Activated CD8-positive, alpha-beta T cell treated with anti-CD3 and anti-CD28 coated beads, Interleukin-2, amount 10 ng/mL, durations not matched to agents 7 days and 5 days (primary cell): Measurements from ENCODE around the gene STAC2. TPM values are rescaled to one million over a fixed set of nuclear protein-coding genes. Genes with fewer than 3 reads are reported as not detected.
"Not testable (repeated sequence)": the region's sequence is repeated elsewhere in the genome, so short reads cannot be mapped to it uniquely, and the experiment has no call there.

ENCODE experiments used
- ATAC-seq: fragments of 150-1000 bp; cut with Tn5 transposase; one replicate; pipeline ENCODE4 v1.10.0; 2021; ENCODE audit warnings: moderate library complexity
- CTCF ChIA-PET: fragments of 350-600 bp; sonication (Branson Sonifier 250); formaldehyde crosslinking; loops from one replicate; lab custom pipeline; 2021; ENCODE audit warnings: antibody characterized with exemption; lab: Charles Lee
- POLR2A ChIA-PET: fragments of 350-600 bp; sonication (Branson Sonifier 250); formaldehyde crosslinking; loops from one replicate; lab custom pipeline; 2021; ENCODE audit warnings: antibody characterized with exemption; lab: Charles Lee
- DNase-seq: peaks from one replicate; pipeline ENCODE4 v3.0.0-alpha.2; 2020
- H3K27ac Mint-ChIP-seq: one replicate; pipeline ENCODE4 v1.8.0; 2021; ENCODE audit warnings: mild to moderate bottlenecking, mixed read lengths
- H3K27me3 Mint-ChIP-seq: one replicate; pipeline ENCODE4 v1.8.0; 2021; ENCODE audit warnings: low read depth, mixed read lengths
- H3K36me3 Mint-ChIP-seq: one replicate; pipeline ENCODE4 v1.8.0; 2021; ENCODE audit warnings: low read depth, mixed read lengths
- H3K4me1 Mint-ChIP-seq: one replicate; pipeline ENCODE4 v1.8.0; 2021; ENCODE audit warnings: low read depth, mixed read lengths
- H3K4me3 Mint-ChIP-seq: one replicate; pipeline ENCODE4 v1.8.0; 2021; ENCODE audit warnings: mild to moderate bottlenecking, mixed read lengths
- H3K9me3 Mint-ChIP-seq: one replicate; pipeline ENCODE4 v1.8.0; 2022; ENCODE audit warnings: mixed read lengths; ENCODE audit not compliant: insufficient read depth
- total RNA-seq, 2 experiments: library from RNA; stranded (reverse); gene quantifications; one replicate each; pipeline ENCODE4 v1.2.3, GENCODE V29; 2021

STAC2 gene, protein sequence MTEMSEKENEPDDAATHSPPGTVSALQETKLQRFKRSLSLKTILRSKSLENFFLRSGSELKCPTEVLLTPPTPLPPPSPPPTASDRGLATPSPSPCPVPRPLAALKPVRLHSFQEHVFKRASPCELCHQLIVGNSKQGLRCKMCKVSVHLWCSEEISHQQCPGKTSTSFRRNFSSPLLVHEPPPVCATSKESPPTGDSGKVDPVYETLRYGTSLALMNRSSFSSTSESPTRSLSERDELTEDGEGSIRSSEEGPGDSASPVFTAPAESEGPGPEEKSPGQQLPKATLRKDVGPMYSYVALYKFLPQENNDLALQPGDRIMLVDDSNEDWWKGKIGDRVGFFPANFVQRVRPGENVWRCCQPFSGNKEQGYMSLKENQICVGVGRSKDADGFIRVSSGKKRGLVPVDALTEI
- total RNA-seq: not detected

DNA sequence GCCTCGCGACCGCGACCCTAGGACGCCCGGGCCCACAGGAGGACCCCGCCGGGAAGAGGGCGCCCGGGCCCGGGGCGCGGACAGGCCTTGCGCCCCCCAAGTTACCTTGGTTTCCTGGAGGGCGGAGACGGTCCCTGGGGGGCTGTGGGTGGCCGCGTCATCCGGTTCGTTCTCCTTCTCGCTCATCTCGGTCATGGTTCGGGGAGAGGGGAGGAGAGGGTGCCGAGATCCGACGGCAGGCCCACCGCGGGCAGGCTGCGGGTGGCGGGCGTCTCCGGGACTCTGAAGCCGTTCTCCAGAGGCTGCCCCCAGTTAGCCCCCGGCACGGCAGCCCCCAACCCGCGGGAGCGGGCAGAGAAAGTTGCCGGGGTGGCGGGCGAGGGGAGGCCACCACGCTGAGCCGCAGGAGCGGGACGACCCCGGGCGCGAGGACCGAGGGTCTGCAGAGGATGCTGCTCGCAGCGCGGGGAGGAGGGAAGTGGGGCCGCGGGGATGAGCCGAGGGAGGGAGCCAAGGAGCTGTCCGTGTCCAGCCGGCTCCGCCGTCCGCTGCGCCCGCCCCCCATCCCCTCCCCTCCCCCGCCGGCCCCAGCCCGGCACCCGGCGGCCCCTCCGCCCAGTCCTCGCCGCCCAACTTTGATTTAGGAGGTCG is at the start of gene STAC2:
TSS of gene STAC2 (minus strand) at position 638 of the 651 bp plus-strand sequence. CDS start at position 195, 443 bp downstream.
- ATAC-seq (peak; percentile 32), DNase-seq (no peak)
- Mint-ChIP-seq H3K4me3 (peak within 1 kb of the TSS; percentile 68), H3K27ac (no peak within 1 kb of the TSS), H3K36me3 (peaks cover 3% of the 10 kb centered on the region), H3K4me1 (peaks cover 7% of the 10 kb centered on the region), H3K9me3 (no peaks in the 10 kb centered on the region), H3K27me3 (peaks cover 40% of the 10 kb centered on the region)
- CTCF ChIA-PET: interaction anchor here (1.0 to 1.2 kb wide), 2 partner anchors 11 to 19 kb away, joined by 5 to 6 read pairs; no protein-coding TSS in a partner anchor
- POLR2A ChIA-PET: interaction anchor here (0.6 kb wide), 1 partner anchor 235 kb away, joined by 3 read pairs; no protein-coding TSS in a partner anchor

DNA sequence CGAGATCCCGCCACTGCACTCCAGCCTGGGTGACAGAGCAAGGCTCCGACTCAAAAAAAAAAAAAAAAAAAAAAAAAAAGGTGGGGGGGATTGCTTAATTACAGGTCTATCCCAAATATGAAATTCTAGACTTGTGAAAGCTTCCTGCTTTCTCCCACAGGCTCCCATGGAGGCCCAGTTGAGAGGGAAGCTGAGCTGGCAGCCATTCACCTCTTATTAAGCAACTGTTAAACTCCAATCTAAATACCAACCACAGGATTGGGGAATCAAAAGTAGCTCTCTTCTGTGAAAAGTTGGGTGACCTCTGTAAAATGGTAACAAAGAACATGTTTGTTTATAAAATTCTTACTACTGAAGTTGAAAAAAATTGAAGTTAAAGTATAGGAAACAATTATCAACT is 45.8 kb upstream of the STAC2 start:
- no peak overlapping the region for H3K4me3 Mint-ChIP-seq
- no peak for ATAC-seq

DNA sequence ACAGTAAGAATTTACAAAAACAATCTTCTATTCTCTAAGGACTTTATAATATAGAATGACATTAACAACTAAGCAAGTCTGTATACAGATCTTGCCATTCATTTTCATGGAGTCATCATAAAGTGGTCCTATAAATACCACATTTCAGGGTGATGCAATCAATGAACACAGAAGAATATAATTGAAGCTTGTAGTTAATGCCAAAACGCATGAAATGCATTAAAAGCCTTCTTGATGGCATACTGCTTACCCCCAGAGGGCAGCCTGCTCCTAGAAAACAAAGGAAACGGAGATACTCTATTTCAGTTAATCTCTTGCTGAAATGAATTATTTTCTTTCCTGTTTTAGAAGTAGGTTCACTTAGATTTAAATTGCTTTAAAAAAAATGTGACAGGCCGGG is 45.2 kb upstream of the STAC2 start:
- DNase-seq (no peak), ATAC-seq (no peak)
- H3K36me3 Mint-ChIP-seq: peaks cover 4% of the 10 kb centered on the region
- no peak overlapping the region for H3K27ac Mint-ChIP-seq
- ChIA-PET CTCF (interaction anchor here (0.5 to 1.0 kb wide), 3 partner anchors 39 to 215 kb away, joined by 3 read pairs; no protein-coding TSS in a partner anchor), POLR2A (no interaction called here)
- H3K9me3 Mint-ChIP-seq: no peaks in the 10 kb centered on the region
- H3K27me3 Mint-ChIP-seq: no peaks in the 10 kb centered on the region
- no peaks in the 10 kb centered on the region for H3K4me1 Mint-ChIP-seq
- H3K4me3 Mint-ChIP-seq: no peak overlapping the region

More for the DNA sequence above, 45.8 kb upstream of the STAC2 start:
- no peak for DNase-seq
- no peak overlapping the region for H3K27ac Mint-ChIP-seq
- no peaks in the 10 kb centered on the region for H3K4me1 Mint-ChIP-seq
- no peaks in the 10 kb centered on the region for H3K9me3 Mint-ChIP-seq
- POLR2A ChIA-PET: no interaction called here
- peaks cover 4% of the 10 kb centered on the region for H3K36me3 Mint-ChIP-seq
- no peaks in the 10 kb centered on the region for H3K27me3 Mint-ChIP-seq
- CTCF ChIA-PET: interaction anchor here (1.0 to 2.1 kb wide), 2 partner anchors 27 to 40 kb away, joined by 3 to 6 read pairs; no protein-coding TSS in a partner anchor

DNA sequence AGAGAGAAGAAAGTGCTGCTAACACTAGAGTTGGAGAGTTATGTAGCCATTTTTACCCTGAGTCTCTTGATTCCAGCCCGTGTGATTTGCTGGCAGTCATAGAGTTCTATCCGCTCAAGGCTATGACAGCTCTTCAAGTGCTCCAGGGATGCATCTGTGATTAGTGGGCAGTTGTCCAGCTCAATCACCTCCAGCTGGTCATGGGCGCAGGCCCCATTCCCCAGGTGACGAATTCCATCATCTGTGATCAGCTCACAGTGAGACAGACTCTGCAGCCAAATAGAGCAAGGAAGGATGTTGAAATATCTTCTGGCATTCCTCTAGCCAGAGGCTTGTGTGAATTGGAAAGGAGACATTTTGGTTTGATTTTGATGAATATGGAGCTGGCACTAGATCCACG is 38.4 kb upstream of the STAC2 start:
- Mint-ChIP-seq H3K36me3 (peaks cover 12% of the 10 kb centered on the region), H3K9me3 (no peaks in the 10 kb centered on the region), H3K4me1 (no peaks in the 10 kb centered on the region), H3K27me3 (no peaks in the 10 kb centered on the region), H3K4me3 (no peak overlapping the region), H3K27ac (no peak overlapping the region)
- ATAC-seq: no peak
- ChIA-PET POLR2A (no interaction called here), CTCF (interaction anchor here (1.0 to 2.4 kb wide), 4 partner anchors 12 to 281 kb away, joined by 3 to 11 read pairs (median 4); no protein-coding TSS in a partner anchor)
- DNase-seq: no peak

DNA sequence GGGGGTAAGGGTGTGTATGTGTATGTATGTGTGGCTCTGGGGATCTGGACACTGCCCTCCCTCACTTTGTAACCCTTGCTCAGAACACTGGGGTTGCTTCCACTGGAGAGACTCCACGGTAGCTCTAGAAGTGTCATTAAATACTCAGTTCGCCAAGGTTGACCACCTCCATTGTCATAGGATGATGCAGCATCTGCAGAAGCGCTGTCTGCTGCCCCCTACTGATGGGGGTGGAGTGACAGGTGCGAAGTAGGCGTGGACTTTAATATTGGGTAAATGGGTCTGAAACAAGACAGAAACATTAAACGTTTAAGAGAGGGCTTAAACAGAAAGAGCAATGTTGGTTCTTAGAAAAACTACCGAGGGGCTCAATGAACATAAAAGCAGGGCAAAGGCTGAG is 35.5 kb upstream of the STAC2 start:
- ChIA-PET POLR2A (no interaction called here), CTCF (no interaction called here)
- Mint-ChIP-seq H3K27me3 (no peaks in the 10 kb centered on the region), H3K4me1 (no peaks in the 10 kb centered on the region), H3K4me3 (no peak overlapping the region), H3K27ac (no peak overlapping the region), H3K36me3 (peaks cover 12% of the 10 kb centered on the region), H3K9me3 (no peaks in the 10 kb centered on the region)
- ATAC-seq (no peak), DNase-seq (no peak)

DNA sequence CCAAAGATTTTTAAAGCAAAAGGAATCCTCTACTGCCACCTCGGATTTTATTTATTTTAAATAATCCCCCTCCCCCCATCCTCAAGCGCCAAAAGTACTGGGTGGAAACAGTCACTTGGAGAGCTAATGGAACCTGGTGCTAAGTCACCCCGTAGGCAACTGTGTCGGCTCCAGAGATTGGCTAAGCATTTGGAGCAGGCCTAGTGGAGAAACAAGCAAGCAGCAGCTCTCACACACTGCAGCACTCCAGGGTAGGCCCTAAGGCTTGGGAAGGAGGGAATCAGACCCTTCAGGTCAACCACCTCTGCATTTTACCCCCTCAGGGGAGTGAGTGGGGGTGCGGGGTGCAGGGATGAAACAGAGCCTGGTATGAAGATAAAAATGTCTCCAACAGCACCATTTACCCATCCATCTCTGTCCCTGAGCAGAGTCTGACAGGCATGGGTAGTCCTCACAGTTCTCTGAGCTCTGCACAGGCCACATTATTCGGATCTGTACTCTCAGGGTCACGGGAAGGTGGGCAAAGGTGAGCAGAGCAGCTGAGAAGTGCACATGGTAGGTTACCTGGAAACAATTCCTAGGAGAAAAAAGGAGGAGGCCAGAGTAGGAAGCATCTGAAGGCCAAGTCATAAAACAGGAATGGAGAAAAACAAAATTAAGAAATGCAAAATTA is 27.2 kb upstream of the STAC2 start:
- POLR2A ChIA-PET: no interaction called here
- Mint-ChIP-seq H3K27ac (no peak overlapping the region), H3K4me1 (no peaks in the 10 kb centered on the region), H3K4me3 (no peak overlapping the region), H3K36me3 (no peaks in the 10 kb centered on the region), H3K9me3 (no peaks in the 10 kb centered on the region), H3K27me3 (no peaks in the 10 kb centered on the region)
- CTCF ChIA-PET: interaction anchor here (0.7 to 5.1 kb wide), 3 partner anchors 8 to 14 kb away, joined by 3 to 23 read pairs (median 8); no protein-coding TSS in a partner anchor
- DNase-seq: no peak
- ATAC-seq: no peak

DNA sequence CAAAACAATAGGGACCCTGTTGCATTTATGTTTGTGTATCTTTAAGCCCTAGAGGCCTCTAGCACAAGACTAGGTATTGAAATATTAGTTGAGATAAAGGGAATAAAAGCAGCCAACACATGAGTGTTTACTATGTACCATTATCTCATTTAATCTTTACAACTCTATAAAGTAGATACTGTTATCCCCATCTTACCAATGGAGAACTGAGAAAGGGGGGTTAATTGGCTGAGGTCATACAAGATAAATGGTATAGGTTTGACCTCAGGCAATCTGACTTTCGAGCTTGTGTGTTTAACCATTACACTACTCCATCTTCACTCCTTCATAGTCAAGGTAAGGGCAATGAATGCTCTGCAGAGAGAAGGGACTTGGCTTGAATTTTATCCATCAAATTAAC is 26.3 kb upstream of the STAC2 start:
- H3K27me3 Mint-ChIP-seq: no peaks in the 10 kb centered on the region
- POLR2A ChIA-PET: no interaction called here
- ATAC-seq: no peak
- H3K36me3 Mint-ChIP-seq: no peaks in the 10 kb centered on the region
- H3K4me3 Mint-ChIP-seq: no peak overlapping the region
- no peaks in the 10 kb centered on the region for H3K4me1 Mint-ChIP-seq
- CTCF ChIA-PET: interaction anchor here (0.7 to 5.1 kb wide), 3 partner anchors 7 to 13 kb away, joined by 3 to 23 read pairs (median 8); no protein-coding TSS in a partner anchor
- H3K27ac Mint-ChIP-seq: no peak overlapping the region
- H3K9me3 Mint-ChIP-seq: no peaks in the 10 kb centered on the region
- DNase-seq: no peak

DNA sequence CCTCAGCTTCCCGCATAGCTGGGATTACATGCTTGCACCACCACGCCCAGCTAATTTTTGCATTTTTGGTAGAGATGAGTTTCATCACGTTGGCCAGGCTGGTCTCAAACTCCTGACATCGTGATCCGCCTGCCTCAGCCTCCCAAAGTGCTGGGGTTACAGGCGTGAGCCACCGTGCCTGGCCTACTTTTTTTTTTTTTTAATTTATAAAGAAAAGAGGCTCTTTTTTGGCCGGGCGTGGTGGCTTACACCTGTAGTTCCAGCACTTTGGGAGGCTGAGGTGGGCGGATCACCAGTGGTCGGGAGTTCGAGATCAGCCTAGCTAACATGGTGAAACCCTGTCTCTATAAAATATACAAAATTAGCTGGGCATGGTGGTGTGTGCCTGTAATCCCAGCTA is 24.3 kb upstream of the STAC2 start:
- H3K27ac Mint-ChIP-seq, H3K9me3 Mint-ChIP-seq, DNase-seq, H3K27me3 Mint-ChIP-seq, POLR2A ChIA-PET, H3K4me1 Mint-ChIP-seq, H3K4me3 Mint-ChIP-seq, ATAC-seq, H3K36me3 Mint-ChIP-seq: not testable (repeated sequence)
- CTCF ChIA-PET: interaction anchor here (0.7 to 7.3 kb wide), 5 partner anchors 10 to 1782 kb away, joined by 3 to 123 read pairs (median 3); no protein-coding TSS in a partner anchor

DNA sequence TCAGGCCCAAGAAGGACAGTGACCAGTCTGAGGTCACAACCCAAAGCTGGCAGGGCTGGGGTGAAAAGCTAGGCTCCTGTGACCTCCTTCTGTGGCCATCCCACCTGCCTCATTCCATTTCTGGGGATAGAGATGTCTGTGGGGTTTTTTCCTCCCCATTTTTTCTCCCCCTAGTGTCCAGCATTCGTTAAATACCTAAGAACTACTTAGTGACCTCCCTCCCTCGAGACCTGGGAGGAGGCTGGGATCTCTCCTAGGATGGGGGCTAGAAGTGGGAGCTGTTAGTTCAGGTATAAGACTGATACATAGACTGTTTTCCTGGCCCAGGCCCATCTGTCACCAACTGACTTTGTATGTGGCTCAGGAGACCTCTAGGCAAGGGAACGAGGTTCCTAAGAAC is 20.5 kb upstream of the STAC2 start:
- H3K4me3 Mint-ChIP-seq: no peak overlapping the region
- no peaks in the 10 kb centered on the region for H3K27me3 Mint-ChIP-seq
- POLR2A ChIA-PET: no interaction called here
- H3K4me1 Mint-ChIP-seq: peaks cover 15% of the 10 kb centered on the region
- CTCF ChIA-PET: interaction anchor here (1.2 to 7.3 kb wide), 5 partner anchors 8 to 263 kb away, joined by 3 to 137 read pairs (median 37); no protein-coding TSS in a partner anchor
- no peaks in the 10 kb centered on the region for H3K36me3 Mint-ChIP-seq
- DNase-seq (no peak), ATAC-seq (no peak)
- H3K9me3 Mint-ChIP-seq: no peaks in the 10 kb centered on the region
- no peak overlapping the region for H3K27ac Mint-ChIP-seq

DNA sequence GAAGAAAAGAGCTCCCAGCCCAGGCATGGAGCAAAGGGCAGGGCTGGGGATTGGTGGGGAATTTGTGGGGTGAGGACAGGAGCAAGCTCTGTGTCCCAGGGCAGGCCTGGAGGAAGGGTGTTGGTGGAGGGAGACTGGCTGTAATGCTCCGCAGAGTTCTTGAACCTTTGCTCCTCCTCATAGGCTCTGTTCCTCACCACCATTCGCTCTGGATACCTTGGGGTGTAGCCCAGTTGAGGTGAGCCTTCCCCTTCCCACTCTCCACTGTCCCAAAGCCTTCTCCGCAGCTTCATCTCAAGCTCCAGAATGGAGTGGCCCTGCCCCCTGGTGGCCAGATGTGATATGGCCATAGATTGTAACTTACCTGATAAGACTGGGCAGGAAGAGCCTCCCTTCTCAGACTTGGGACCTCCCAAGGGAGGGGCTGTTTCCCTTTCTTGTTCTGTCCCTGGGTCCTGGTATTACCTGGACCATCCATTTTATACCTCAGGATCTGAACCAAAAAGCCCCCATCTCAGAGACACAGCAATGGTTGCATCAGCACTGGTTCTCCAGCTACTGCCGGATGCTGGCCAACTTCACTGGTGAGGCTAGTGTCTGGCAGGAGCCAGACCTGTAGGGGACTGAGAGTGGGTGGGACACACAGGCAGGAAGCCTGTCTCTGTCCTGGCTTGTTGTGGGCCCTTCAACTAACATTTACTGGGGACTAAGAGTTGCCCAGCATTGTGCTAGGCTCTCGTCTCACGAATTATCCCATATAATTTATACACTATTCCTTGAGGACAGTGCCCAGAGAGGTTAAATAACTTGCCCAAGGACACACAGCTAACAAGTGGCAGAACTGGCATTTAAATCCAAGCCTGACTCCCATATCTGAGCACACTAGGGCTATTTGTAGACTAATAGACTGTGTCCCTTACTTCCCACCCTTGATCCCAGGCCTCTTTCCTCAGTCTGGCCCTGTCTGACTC is 19.1 kb upstream of the STAC2 start:
- no peaks in the 10 kb centered on the region for H3K36me3 Mint-ChIP-seq
- peaks cover 16% of the 10 kb centered on the region for H3K4me1 Mint-ChIP-seq
- DNase-seq (peak; percentile 91), ATAC-seq (peak; percentile 93)
- POLR2A ChIA-PET: interaction anchor here (0.8 to 1.7 kb wide), 5 partner anchors 8 to 485 kb away, joined by 3 to 8 read pairs (median 6); partner anchors contain the start of gene RPL19
- CTCF ChIA-PET: interaction anchor here (0.6 to 7.3 kb wide), 49 partner anchors 9 to 687 kb away, joined by 3 to 137 read pairs (median 4); partner anchors contain the start of genes ARL5C, MED1, PLXDC1 and RPL19
- no peaks in the 10 kb centered on the region for H3K27me3 Mint-ChIP-seq
- no peaks in the 10 kb centered on the region for H3K9me3 Mint-ChIP-seq
- no peak overlapping the region for H3K4me3 Mint-ChIP-seq
- peak overlapping the region; percentile 66 for H3K27ac Mint-ChIP-seq
